Activated T-cell treated with anti-CD3 and anti-CD28 coated beads for 1 hour (primary cell): ENCODE data around the gene WDR87.

Experiments used
- DNase-seq: peaks from one replicate; pipeline ENCODE4 v3.0.0-alpha.2; 2020; ENCODE audit warnings: low read depth

The WDR87 gene

GRCh38 chr19:37905946-37906868, at the start of gene WDR87:
Gene WDR87, minus strand, starts transcription at chr19:37906594. Its CDS starts 8,355 bp downstream, at chr19:37898239.
- peak; percentile 19 for DNase-seq

- DNase-seq: no peak
These were observed 49.6 kb upstream of the WDR87 start for GRCh38 chr19:37955986-37956385.

DNA sequence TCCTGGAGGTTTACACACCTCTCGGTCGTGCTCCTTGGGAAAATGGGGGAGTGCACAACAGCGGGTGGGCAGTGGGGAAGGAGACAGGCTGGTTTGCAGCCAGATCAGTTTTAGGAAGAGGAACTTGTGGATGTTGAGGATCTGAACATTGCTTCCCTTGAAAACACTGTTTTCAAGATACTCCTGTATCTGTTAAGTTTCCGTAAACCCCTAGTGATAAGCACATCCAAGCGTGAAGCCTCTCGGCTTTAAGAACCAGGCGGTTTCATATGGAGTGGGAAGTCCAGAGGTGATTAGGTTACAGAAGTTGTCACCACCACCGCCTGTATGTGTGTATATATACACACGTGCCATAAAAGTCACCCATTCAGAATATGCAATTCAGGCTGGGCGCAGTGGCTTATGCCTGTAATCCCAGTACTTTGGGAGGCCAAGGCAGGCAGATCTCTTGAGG, 48.1 kb upstream of the WDR87 start:
- no peak for DNase-seq

GRCh38 chr19:37953918-37954303, 47.5 kb upstream of the WDR87 start:
- no peak for DNase-seq

GRCh38 chr19:37953171-37953917, 47.0 kb upstream of the WDR87 start:
- no peak for DNase-seq

DNA sequence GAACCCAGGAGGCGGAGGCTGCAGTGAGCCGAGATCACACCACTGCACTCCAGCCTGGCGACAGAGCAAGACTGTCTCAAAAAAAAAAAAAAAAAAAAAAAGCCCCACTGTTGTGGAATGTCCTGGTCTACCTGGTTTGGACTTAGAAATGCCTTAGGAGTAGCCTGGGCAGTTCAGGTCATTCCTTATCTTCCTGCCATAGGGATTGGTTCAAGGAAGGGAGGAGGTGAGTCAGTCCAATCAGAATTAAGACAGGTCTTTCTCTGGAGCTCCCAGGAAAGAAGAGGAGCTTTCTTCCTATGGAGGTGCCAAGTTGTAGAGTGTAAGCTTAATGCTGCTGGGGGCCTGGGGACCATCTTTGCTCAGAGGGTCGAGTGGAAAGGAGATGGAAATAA, 45.4 kb upstream of the WDR87 start:
- no peak for DNase-seq

DNA sequence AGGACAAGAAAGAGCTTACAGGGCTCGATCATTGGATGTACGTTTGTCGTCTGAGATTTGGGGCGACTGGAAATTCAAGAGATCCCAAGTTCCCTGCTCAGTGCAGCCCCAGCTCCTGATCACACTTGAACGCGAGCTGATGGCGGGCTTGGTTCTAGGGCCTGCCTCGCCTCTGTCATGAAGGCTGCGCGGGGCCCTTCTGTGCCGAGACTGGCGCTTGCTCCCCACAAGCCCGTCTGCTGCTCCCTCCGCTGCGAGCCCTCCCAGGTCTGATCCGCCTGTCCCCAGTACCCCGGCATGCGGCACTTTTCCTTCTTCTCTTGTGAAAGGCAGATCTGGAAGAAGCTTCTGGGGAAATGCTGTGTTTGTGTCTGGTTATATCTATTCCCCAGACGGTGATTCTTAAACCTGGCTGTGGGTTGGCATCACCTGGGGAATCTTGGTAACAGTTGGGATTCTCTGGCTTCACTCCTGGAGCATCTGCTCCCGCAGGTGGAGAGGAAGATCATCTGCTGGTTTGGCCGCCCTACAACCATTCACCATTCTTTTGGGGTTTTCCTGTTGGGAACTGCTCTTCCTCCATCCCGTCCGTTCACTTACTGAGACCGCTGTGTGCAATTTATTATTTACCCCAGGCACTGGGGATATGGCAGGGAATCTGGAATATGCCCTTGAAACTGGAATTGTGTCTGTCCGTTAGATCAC, 44.2 kb upstream of the WDR87 start:
- no peak for DNase-seq

- no peak for DNase-seq
These were observed 42.0 kb upstream of the WDR87 start for GRCh38 chr19:37948362-37948761.

DNA sequence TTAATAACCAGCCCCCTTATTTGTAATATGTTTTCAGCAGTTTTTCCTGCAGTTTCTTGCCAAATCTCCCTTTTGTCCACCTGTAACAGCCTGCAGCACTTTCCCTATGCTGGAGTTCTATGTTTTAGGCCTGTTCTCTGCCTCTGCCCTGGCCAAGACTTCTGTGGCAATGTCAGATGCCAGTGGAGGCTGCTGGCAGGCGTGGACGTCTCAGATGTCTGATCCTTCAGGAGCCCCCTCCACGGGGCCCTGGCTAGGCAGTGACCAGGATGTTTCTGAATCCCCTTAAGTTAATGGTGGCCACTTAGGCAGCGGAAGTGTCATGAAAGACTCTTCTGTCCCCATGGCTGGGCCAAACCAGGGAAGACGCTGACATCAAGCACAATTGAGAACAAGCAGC, 41.4 kb upstream of the WDR87 start:
- DNase-seq: no peak

DNA sequence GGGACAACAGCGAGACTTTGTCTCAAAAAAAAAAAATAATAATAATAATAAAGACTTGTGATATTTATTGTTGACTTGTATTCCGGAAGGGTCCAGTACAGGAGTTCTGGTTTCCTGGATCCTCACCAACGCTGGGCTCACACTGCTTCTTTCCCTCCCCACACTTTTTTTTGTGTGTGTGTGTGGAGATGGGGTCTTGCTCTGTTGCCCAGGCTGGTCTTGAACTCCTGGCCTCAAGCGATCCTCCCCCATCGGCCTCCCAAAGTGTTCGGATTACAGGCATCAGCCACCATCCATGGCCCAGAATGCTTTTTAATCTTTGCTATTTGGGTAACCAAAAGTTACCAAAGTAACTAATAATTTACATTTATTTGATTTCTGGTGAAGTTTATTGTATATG, 39.7 kb upstream of the WDR87 start:
- DNase-seq: no peak

- no peak for DNase-seq
These were observed 37.1 kb upstream of the WDR87 start for GRCh38 chr19:37943480-37943879.

DNA sequence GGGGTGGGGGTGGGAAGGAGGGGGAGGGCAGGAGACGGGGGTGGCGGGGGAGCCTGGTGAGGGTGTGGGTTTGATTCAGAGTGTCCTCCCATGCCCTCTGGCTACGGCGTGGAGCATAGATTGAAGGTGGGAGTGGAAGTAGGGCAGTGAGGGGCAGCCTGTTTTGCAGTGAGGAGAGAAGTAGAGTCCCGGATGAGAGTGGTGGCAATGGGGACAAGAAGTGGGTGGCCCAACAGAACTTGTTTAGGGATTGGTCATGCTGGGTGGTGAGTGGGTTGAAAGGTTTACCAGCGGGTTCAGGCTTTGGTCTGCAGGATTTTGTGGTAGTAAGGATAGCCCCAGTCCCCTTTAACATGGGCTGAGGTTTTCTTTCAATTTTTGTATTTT, 36.1 kb upstream of the WDR87 start:
- DNase-seq: no peak

DNA sequence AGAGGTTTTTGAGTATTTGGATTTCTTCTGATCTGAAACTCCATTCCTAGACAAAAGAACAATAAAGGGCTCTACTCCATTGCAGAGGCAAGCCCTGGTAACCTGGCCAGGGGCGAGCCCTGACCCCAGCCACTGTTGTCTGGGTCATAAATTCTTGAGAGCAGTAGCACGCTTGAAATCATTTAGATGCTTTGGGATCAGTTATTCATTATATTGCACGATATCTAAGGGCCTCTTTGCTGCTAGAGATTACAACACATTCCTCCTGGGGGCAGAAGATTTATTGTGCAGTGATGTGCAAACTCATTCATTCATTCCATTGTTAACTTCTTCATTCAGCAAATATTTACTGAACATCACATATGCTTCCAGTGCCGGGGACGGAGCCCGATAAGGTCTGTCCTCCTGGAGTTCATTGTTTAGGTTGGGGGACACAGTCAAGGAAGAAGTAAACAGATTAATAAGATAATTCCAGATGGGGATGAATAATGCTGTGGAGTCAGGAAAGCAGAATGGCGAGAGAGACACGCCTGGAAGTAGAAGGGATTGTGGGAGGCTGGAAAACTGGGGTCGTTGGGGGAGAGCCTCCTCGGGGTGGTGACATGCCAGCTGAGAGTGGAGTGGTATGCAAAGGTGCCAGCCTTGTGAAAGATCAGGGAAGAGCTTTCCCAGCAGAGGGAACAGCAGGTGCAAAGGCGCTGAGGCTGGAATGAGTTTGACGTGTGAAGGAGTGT, 35.6 kb upstream of the WDR87 start:
- DNase-seq: no peak

DNA sequence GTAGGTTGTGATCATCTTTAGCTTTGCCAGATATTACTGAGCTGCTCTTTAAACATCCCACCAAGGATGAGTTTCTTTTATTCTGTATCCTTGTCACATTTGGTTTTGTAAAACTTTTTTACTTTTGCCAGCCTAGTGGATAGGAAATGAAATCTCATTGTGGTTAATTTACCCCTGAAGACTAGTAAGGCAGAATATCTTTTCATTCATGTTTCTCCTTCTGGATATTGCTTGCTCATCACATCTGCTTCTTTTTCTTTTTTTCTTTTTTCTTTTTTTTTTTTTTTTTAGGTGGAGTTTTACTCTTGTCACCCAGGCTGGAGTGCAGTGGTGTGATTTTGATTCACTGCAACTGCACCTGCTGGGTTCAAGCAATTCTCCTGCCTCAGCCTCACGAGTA, 32.0 kb upstream of the WDR87 start:
- DNase-seq: no peak

GRCh38 chr19:37936886-37937285, 30.5 kb upstream of the WDR87 start:
- no peak for DNase-seq

DNA sequence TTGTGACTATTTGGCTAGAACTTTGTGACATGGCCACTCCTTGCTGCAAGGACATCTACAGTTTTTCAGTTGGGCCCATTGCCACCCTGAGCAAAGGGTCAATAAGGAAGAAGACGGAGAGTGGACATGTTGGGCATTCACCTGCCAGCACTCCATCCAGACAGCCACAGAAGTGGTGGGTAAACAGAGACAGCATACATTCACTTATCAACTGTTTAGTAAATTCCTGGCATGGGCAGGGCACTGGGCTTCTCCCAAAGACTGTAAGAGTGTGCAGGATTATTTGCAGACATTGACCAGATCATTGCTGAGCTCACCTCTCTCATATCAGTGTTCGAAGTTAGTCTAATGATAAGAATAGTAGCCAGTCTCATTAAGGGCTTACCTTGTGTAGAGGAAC, 29.8 kb upstream of the WDR87 start:
- DNase-seq: no peak

DNA sequence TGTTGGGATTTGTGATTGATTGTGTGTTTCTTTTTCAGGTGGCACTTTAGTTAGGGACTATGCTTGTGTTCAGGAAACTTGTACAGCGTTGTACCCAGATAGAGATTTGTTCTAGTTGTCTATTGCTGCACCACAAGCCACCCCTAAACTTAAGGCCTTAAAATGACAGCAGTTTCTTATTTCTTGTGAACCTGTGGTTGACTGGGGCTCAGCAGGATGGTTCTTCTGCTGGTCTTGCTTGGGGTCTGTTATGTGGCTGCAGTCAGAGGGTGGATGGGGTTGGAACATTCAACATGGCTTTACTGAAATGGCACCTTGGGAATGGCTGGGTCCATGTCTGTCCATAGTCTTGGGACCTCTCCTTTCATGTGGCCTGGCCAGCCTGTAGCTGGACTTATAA, 28.9 kb upstream of the WDR87 start:
- DNase-seq: no peak

DNA sequence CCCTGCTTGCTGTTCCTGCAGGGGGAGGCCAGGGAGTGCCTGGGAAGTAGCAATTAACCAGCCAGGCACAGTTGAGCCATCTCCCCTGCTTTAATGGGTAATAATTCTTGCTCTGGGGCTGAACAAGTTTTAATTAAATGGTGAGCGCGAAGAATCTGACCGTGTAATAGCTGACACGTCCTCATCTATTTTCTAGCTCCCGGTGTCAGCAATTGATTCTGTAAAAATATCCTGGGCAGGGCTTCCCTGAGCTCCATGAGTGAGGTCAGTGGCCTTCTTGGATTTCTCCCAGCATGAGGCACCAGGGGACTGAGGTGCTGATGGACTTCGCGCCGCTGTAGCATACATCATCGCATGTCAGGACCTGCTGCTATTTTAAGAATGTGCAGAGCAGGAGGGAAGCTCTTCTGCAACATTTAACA, 27.6 kb upstream of the WDR87 start:
- no peak for DNase-seq

GRCh38 chr19:37932985-37933936, 26.9 kb upstream of the WDR87 start:
- no peak for DNase-seq

- DNase-seq: no peak
These were observed 25.7 kb upstream of the WDR87 start for GRCh38 chr19:37931881-37932655.
